ENCODE results near the gene SHISA9.

DNA sequence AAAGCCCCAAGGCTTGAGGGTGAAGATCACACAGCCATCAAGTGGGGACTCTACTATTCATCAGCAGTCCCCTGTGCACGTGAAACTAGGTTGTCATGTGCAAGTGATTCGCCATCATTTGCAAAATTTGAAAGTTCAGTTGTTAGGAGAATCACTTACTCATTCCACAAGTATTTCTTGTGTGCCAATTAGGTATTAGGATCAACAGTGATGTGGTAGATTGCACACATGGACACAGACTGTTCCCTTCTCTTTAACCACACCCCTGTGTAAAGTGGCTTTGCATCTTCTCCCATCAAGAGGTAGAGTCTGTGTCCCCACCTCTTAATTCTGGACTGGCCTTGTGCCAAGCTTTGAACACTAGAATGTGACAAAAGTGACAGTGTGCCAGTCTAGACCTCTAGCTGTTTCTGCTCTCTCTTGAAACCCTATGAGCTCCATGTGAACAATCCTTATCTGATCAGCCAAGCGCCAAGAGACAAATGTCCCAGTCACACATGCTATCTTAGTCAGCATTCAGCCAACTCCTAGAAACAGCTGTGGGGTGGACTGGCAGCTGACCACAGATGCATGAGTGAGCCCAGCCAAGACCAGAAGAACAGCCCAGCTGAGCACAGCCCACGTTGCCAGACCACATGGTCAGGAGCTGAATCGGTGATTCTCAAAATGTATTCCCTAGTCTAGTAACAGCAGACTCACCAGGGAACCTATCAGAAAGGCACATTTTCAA is 31.5 kb upstream of the SHISA9 start:
- TF ChIP-seq, protein P1, sequence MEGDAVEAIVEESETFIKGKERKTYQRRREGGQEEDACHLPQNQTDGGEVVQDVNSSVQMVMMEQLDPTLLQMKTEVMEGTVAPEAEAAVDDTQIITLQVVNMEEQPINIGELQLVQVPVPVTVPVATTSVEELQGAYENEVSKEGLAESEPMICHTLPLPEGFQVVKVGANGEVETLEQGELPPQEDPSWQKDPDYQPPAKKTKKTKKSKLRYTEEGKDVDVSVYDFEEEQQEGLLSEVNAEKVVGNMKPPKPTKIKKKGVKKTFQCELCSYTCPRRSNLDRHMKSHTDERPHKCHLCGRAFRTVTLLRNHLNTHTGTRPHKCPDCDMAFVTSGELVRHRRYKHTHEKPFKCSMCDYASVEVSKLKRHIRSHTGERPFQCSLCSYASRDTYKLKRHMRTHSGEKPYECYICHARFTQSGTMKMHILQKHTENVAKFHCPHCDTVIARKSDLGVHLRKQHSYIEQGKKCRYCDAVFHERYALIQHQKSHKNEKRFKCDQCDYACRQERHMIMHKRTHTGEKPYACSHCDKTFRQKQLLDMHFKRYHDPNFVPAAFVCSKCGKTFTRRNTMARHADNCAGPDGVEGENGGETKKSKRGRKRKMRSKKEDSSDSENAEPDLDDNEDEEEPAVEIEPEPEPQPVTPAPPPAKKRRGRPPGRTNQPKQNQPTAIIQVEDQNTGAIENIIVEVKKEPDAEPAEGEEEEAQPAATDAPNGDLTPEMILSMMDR (IDR thresholded peaks at IDR 0.05; ENCODE audit: low read depth, low read length, missing input control): no peak
- TF ChIP-seq, protein P2, sequence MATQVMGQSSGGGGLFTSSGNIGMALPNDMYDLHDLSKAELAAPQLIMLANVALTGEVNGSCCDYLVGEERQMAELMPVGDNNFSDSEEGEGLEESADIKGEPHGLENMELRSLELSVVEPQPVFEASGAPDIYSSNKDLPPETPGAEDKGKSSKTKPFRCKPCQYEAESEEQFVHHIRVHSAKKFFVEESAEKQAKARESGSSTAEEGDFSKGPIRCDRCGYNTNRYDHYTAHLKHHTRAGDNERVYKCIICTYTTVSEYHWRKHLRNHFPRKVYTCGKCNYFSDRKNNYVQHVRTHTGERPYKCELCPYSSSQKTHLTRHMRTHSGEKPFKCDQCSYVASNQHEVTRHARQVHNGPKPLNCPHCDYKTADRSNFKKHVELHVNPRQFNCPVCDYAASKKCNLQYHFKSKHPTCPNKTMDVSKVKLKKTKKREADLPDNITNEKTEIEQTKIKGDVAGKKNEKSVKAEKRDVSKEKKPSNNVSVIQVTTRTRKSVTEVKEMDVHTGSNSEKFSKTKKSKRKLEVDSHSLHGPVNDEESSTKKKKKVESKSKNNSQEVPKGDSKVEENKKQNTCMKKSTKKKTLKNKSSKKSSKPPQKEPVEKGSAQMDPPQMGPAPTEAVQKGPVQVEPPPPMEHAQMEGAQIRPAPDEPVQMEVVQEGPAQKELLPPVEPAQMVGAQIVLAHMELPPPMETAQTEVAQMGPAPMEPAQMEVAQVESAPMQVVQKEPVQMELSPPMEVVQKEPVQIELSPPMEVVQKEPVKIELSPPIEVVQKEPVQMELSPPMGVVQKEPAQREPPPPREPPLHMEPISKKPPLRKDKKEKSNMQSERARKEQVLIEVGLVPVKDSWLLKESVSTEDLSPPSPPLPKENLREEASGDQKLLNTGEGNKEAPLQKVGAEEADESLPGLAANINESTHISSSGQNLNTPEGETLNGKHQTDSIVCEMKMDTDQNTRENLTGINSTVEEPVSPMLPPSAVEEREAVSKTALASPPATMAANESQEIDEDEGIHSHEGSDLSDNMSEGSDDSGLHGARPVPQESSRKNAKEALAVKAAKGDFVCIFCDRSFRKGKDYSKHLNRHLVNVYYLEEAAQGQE (IDR thresholded peaks at IDR 0.05): no peak
- TF ChIP-seq, protein P3, sequence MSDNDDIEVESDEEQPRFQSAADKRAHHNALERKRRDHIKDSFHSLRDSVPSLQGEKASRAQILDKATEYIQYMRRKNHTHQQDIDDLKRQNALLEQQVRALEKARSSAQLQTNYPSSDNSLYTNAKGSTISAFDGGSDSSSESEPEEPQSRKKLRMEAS (IDR thresholded peaks at IDR 0.05): no peak
- TF ChIP-seq YY1 (IDR thresholded peaks at IDR 0.05): no peak
- TF ChIP-seq GABPA (IDR thresholded peaks at IDR 0.05 in 1 of 2, conservative IDR thresholded peaks at IDR 0.05 in 1 of 2): no peak
- TF ChIP-seq SP1 (IDR thresholded peaks at IDR 0.05): no peak
